Neural cell (in vitro differentiated cells): ENCODE data around the gene DNAH17.

ENCODE experiments used
- EP300 ChIP-seq: fragments of 450-650 bp; conservative IDR thresholded peaks from 2 replicates; pipeline ENCODE4 v1.6.1; 2014; ENCODE audit warnings: antibody characterized with exemption, mild to moderate bottlenecking, moderate library complexity; ENCODE audit not compliant: poor library complexity, severe bottlenecking
- EZH2 ChIP-seq: fragments of 200-600, 300-800 bp; shearing (Covaris generic), sonication (generic); IDR thresholded peaks from 2 replicates; pipeline ENCODE4 v1.6.1; 2014; ENCODE audit warnings: antibody characterized with exemption, low read length, borderline replicate concordance, mild to moderate bottlenecking; ENCODE audit not compliant: insufficient read depth, poor library complexity, severe bottlenecking
- POLR2AphosphoS5 ChIP-seq: IDR thresholded peaks from 2 replicates; pipeline ENCODE4 v1.6.1; 2012
- RAD21 ChIP-seq: fragments of 450-650 bp; conservative IDR thresholded peaks from 2 replicates; pipeline ENCODE4 v1.6.1; 2014; ENCODE audit warnings: antibody characterized with exemption, mild to moderate bottlenecking, moderate library complexity
- SMC3 ChIP-seq: fragments of 450-650 bp; conservative IDR thresholded peaks from 2 replicates; pipeline ENCODE4 v1.6.1; 2014; ENCODE audit warnings: antibody characterized with exemption, mild to moderate bottlenecking, moderate library complexity; ENCODE audit not compliant: poor library complexity
- TAF1 ChIP-seq: IDR thresholded peaks from 2 replicates; pipeline ENCODE4 v1.6.1; 2012; ENCODE audit warnings: low read depth
- TF ChIP-seq, protein P1 (sequence below): fragments of 450-650 bp; IDR thresholded peaks from 2 replicates; pipeline ENCODE4 v1.5.1; 2014; ENCODE audit warnings: antibody characterized with exemption, mild to moderate bottlenecking, moderate library complexity; ENCODE audit not compliant: poor library complexity, severe bottlenecking
- TF ChIP-seq, protein P2 (sequence below): IDR thresholded peaks from 2 replicates; pipeline ENCODE4 v1.6.1; 2012; ENCODE audit warnings: borderline replicate concordance

- TF ChIP-seq, protein P1, sequence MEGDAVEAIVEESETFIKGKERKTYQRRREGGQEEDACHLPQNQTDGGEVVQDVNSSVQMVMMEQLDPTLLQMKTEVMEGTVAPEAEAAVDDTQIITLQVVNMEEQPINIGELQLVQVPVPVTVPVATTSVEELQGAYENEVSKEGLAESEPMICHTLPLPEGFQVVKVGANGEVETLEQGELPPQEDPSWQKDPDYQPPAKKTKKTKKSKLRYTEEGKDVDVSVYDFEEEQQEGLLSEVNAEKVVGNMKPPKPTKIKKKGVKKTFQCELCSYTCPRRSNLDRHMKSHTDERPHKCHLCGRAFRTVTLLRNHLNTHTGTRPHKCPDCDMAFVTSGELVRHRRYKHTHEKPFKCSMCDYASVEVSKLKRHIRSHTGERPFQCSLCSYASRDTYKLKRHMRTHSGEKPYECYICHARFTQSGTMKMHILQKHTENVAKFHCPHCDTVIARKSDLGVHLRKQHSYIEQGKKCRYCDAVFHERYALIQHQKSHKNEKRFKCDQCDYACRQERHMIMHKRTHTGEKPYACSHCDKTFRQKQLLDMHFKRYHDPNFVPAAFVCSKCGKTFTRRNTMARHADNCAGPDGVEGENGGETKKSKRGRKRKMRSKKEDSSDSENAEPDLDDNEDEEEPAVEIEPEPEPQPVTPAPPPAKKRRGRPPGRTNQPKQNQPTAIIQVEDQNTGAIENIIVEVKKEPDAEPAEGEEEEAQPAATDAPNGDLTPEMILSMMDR: no peak
- no peak for TF ChIP-seq SMC3
- no peak for TF ChIP-seq POLR2AphosphoS5
- no peak for TF ChIP-seq EP300
- no peak for TF ChIP-seq EZH2
- TF ChIP-seq RAD21: no peak
- no peak for TF ChIP-seq TAF1
- TF ChIP-seq, protein P2, sequence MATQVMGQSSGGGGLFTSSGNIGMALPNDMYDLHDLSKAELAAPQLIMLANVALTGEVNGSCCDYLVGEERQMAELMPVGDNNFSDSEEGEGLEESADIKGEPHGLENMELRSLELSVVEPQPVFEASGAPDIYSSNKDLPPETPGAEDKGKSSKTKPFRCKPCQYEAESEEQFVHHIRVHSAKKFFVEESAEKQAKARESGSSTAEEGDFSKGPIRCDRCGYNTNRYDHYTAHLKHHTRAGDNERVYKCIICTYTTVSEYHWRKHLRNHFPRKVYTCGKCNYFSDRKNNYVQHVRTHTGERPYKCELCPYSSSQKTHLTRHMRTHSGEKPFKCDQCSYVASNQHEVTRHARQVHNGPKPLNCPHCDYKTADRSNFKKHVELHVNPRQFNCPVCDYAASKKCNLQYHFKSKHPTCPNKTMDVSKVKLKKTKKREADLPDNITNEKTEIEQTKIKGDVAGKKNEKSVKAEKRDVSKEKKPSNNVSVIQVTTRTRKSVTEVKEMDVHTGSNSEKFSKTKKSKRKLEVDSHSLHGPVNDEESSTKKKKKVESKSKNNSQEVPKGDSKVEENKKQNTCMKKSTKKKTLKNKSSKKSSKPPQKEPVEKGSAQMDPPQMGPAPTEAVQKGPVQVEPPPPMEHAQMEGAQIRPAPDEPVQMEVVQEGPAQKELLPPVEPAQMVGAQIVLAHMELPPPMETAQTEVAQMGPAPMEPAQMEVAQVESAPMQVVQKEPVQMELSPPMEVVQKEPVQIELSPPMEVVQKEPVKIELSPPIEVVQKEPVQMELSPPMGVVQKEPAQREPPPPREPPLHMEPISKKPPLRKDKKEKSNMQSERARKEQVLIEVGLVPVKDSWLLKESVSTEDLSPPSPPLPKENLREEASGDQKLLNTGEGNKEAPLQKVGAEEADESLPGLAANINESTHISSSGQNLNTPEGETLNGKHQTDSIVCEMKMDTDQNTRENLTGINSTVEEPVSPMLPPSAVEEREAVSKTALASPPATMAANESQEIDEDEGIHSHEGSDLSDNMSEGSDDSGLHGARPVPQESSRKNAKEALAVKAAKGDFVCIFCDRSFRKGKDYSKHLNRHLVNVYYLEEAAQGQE: no peak
Observed at GRCh38 chr17:78490673-78491072, 86.5 kb downstream of the DNAH17 start.
